ENCODE measurements around the gene OGFR. TPM values are rescaled to one million over a fixed set of nuclear protein-coding genes. Genes with fewer than 3 reads are reported as not detected.

The OGFR gene
- total RNA-seq, 1 experiment from 2014 or later: 78.9 TPM

GRCh38 chr20:62772103-62772611, 32.5 kb upstream of the OGFR start:
- no peaks in the 10 kb centered on the region for H3K36me3 ChIP-seq (ENCODE audit: low read depth, low read length)
- TF ChIP-seq CTCF (conservative IDR thresholded peaks at IDR 0.05; ENCODE audit: low read depth, low read length) (no peak), EZH2 (IDR thresholded peaks at IDR 0.05; ENCODE audit: low read length, unreplicated experiment) (no peak), EZH2phosphoT487 (IDR thresholded peaks at IDR 0.05; ENCODE audit: borderline replicate concordance, low read length) (no peak)
- no peaks in the 10 kb centered on the region for H3K79me2 ChIP-seq (ENCODE audit: low read length)
- DNase-seq (no peak), ATAC-seq (no peak)
- no peak overlapping the region for H2AFZ ChIP-seq (ENCODE audit: low read length)
- no peaks in the 10 kb centered on the region for H3K9me3 ChIP-seq (ENCODE audit: low read length)
- BruUV-seq (replicated peaks): no TSS peak
- H3K27me3 ChIP-seq (ENCODE audit: low read length): no peaks in the 10 kb centered on the region
- ChIA-PET POLR2A (ENCODE audit: unreplicated experiment) (no interaction called here), CTCF (no interaction called here)
- H3K4me1 ChIP-seq (ENCODE audit: insufficient read depth, low read length): peaks cover 5% of the 10 kb centered on the region; the same call in 1 of the 2 replicates
- no peak overlapping the region for H3K4me2 ChIP-seq (ENCODE audit: low read length)
- no peaks in the 10 kb centered on the region for H4K20me1 ChIP-seq (ENCODE audit: low read length)
- H3K9me2 ChIP-seq (replicated peaks; ENCODE audit: low read length): no peaks in the 10 kb centered on the region
- H3F3A ChIP-seq (ENCODE audit: low read length, unreplicated experiment): no peaks in the 10 kb centered on the region
- H3K9ac ChIP-seq (ENCODE audit: low read length): no peak overlapping the region
- intact Hi-C loops (cut with micrococcal nuclease): no loop called here
- H3K4me3 ChIP-seq (ENCODE audit: low read length): no peak overlapping the region
- no peak overlapping the region for H3K27ac ChIP-seq (ENCODE audit: low read length)

GRCh38 chr20:62772619-62772989, 32.0 kb upstream of the OGFR start:
- Histone ChIP-seq H3K4me3 (ENCODE audit: low read length) (no peak overlapping the region), H2AFZ (ENCODE audit: low read length) (no peak overlapping the region), H4K20me1 (ENCODE audit: low read length) (no peaks in the 10 kb centered on the region), H3K9me3 (ENCODE audit: low read length) (no peaks in the 10 kb centered on the region), H3K4me1 (ENCODE audit: insufficient read depth, low read length) (peaks cover 5% of the 10 kb centered on the region; the same call in 1 of the 2 replicates), H3K36me3 (ENCODE audit: low read depth, low read length) (no peaks in the 10 kb centered on the region), H3K9ac (ENCODE audit: low read length) (no peak overlapping the region), H3K9me2 (replicated peaks; ENCODE audit: low read length) (no peaks in the 10 kb centered on the region), H3K27me3 (ENCODE audit: low read length) (no peaks in the 10 kb centered on the region), H3K4me2 (ENCODE audit: low read length) (no peak overlapping the region), H3K27ac (ENCODE audit: low read length) (no peak overlapping the region), H3K79me2 (ENCODE audit: low read length) (no peaks in the 10 kb centered on the region), H3F3A (ENCODE audit: low read length, unreplicated experiment) (no peaks in the 10 kb centered on the region)
- CTCF ChIA-PET: no interaction called here
- intact Hi-C loops (cut with micrococcal nuclease): no loop called here
- DNase-seq (no peak), ATAC-seq (no peak)
- TF ChIP-seq EZH2 (IDR thresholded peaks at IDR 0.05; ENCODE audit: low read length, unreplicated experiment): no peak
- no peak for TF ChIP-seq CTCF (conservative IDR thresholded peaks at IDR 0.05; ENCODE audit: low read depth, low read length)
- TF ChIP-seq EZH2phosphoT487 (IDR thresholded peaks at IDR 0.05; ENCODE audit: borderline replicate concordance, low read length): no peak
- POLR2A ChIA-PET (ENCODE audit: unreplicated experiment): no interaction called here
- BruUV-seq (replicated peaks): no TSS peak

- Histone ChIP-seq H3K4me1 (ENCODE audit: insufficient read depth, low read length) (peaks cover 5% of the 10 kb centered on the region; the same call in 1 of the 2 replicates), H3K27ac (ENCODE audit: low read length) (no peak overlapping the region), H3F3A (ENCODE audit: low read length, unreplicated experiment) (no peaks in the 10 kb centered on the region), H3K4me2 (ENCODE audit: low read length) (no peak overlapping the region), H3K9ac (ENCODE audit: low read length) (no peak overlapping the region), H3K4me3 (ENCODE audit: low read length) (no peak overlapping the region), H2AFZ (ENCODE audit: low read length) (no peak overlapping the region), H4K20me1 (ENCODE audit: low read length) (no peaks in the 10 kb centered on the region), H3K9me3 (ENCODE audit: low read length) (no peaks in the 10 kb centered on the region), H3K79me2 (ENCODE audit: low read length) (no peaks in the 10 kb centered on the region), H3K36me3 (ENCODE audit: low read depth, low read length) (no peaks in the 10 kb centered on the region), H3K9me2 (replicated peaks; ENCODE audit: low read length) (no peaks in the 10 kb centered on the region), H3K27me3 (ENCODE audit: low read length) (no peaks in the 10 kb centered on the region)
- TF ChIP-seq EZH2phosphoT487 (IDR thresholded peaks at IDR 0.05; ENCODE audit: borderline replicate concordance, low read length): no peak
- TF ChIP-seq EZH2 (IDR thresholded peaks at IDR 0.05; ENCODE audit: low read length, unreplicated experiment): no peak
- TF ChIP-seq CTCF (conservative IDR thresholded peaks at IDR 0.05; ENCODE audit: low read depth, low read length): no peak
- DNase-seq (no peak), ATAC-seq (no peak; the same call in 1 of the 2 replicates)
- intact Hi-C loops (cut with micrococcal nuclease): no loop called here
- no TSS peak for BruUV-seq (replicated peaks)
- ChIA-PET CTCF (no interaction called here), POLR2A (ENCODE audit: unreplicated experiment) (no interaction called here)
Measured at GRCh38 chr20:62772990-62773844, 31.4 kb upstream of the OGFR start.

Measured in PC-3 (cell line).